Measurements from ENCODE around the gene ZNFX1.

The ZNFX1 gene

GRCh38 chr20:49292010-49292409 is 14.2 kb upstream of the ZNFX1 start:
- DNase-seq (ENCODE audit: low spot score), result no peak

GRCh38 chr20:49291200-49291599 is 13.3 kb upstream of the ZNFX1 start:
- DNase-seq (ENCODE audit: low spot score), result no peak

DNA sequence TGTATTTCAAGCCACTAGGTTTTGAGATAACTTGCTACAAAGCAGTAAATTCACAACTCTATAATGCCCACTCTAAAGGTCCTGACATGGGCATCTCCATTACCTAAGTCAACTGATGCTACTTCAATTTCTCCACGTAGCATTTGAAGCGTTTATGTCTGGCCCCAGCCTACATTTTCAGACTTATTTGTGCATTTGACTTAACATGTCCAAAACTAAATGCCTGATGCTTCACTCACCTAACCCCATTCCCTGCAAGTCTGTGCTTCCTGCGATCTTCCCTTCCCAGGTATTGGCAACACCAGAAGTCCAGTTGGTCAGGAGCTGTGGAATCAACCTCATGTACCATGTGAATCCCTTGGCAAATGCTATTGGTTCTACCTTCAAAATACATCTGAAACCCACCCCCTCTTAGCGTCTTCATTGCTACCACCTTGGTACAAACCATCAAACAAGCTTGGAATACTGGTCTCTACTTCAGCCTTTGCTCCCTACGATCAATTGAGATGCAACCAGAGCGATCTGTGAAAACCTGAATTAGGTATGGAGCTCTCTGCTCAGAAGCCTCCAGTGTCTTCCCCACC is 12.8 kb upstream of the ZNFX1 start:
- DNase-seq (ENCODE audit: low spot score), result no peak

DNA sequence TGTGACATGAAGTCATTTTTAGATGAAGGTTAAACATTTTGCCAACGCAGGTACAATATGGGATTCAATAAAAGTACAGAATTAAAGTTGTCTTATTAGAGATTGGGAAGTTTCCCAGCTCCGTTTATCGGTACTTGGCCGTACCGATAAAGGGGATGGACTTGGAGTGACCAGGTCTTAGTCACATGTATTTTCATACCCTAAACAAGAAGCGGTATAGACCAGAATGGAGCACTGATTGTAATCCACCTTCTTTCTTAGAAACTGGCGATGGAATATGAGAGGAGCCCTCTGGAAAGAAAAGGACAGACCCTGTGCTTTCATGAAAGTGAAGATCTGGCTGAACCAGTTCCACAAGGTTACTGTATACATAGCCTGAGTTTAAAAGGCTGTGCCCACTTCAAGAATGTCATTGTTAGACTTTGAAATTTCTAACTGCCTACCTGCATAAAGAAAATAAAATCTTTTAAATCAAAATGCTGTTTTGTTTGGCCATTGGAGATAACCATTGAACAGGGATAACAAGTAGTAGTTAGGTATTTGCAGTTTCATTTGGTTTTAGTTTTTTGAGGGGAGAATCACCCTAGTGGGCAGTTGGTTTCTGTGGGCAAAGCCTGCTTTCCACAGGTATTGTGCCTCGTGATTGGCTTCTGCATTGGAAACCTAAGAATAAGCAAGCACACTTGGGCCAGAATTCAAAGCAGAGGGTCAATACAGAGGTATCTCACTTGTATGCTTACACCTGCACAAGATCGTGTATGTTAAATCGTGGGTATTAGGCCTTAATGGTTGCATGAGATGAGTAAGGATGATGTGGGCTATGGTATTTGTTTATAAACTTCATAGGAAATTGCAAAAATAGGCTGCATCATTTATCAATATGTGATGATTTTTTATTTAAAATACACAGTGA is 11.2 kb upstream of the ZNFX1 start:
- DNase-seq (ENCODE audit: low spot score), result no peak

DNA sequence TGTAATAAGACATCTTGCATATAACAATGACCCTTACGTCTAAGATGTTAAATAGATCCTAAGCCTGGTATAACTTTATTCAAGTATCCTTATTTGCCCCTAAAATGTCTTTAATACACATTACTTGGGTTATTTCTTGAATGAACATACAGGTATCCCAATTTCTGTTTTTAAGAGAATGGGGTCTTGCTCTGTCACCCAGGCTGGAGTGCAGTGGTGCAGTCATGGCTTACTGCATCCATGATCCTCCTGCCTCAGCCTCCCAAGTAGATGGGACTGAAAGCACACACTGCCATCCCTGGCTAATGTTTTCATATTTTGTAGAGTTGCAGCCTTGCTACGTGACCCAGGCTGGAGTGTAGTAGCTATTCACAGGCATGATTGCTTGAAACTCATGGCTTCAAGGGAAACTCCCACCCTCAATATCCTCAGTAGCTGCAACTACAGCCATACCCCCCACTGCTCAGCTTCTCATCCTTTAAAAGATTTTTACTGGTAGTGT is 10.4 kb upstream of the ZNFX1 start:
- DNase-seq (ENCODE audit: low spot score), result no peak

DNA sequence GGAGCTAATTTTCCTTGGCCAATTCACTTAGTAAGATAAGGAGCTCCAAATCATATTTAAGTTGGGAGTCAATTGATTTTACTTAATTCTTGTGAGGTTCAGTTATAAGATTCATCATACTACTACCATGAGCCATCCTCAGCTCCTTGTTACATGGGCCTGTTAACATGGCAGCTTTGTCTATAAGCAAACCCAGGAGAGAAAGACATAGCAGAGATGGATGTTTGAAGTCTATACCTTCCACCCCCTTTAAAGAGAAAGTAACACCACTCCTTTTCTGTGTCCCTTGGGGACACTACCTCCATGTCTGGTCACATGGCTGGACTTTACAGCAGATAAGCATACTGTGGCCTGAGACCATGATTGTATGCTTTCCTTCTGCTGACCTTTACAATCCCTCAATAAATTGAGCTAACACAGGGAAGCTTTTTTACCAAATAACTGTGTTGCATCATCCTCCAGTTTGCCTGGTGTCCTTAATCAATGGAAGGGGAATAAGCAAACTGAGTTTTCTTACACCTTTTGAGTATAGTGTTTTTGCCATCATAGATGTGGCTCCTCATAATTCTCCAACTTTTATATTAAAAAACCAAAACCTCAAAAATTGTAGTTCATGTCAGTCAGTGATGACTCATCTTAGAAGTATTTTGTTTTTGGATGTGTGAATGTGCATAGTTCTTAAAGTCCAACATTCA is 9.8 kb upstream of the ZNFX1 start:
- no peak for DNase-seq (ENCODE audit: low spot score)

GRCh38 chr20:49286689-49287551 is 9.1 kb upstream of the ZNFX1 start:
- no peak for DNase-seq (ENCODE audit: low spot score)

DNA sequence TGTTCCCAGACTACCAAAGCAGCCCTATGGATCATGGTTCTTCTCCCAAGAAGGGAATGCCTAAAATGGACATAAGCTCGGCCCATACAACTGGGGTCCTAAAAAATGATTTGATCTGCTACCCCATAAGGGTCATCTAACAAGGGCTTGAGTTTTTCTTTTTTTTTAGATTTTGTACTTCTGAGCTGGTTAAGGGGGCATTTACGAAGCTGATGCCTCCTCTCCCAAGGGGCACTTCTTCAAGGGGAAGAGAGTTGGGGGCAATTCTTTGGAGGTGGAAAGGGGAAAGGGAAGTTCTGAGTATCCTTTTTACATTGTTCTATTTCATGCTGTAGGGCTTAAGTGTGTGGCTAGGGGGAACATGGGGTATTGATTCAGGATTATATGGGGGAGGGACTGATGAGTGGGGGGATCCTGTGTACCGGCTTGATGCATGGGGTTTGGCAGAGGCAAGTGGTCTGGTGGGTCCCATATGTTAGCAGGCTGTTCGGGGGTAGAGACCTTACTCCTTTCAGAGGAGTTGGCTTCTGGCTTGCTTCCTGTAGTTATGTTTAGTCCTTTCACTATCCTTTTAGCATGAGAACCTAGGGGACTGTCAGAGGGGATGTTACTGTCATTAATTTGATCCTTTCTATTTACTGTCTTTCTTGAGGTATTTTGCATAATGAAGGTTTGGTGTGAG is 8.1 kb upstream of the ZNFX1 start:
- DNase-seq (ENCODE audit: low spot score), result no peak

GRCh38 chr20:49285233-49285668 is 7.4 kb upstream of the ZNFX1 start:
- DNase-seq (ENCODE audit: low spot score), result no peak

GRCh38 chr20:49284818-49285217 is 7.0 kb upstream of the ZNFX1 start:
- DNase-seq (ENCODE audit: low spot score), result no peak

GRCh38 chr20:49283703-49284625 is 6.1 kb upstream of the ZNFX1 start:
- DNase-seq (ENCODE audit: low spot score), result no peak

- no peak for DNase-seq (ENCODE audit: low spot score)
These were observed 5.4 kb upstream of the ZNFX1 start for GRCh38 chr20:49283176-49283702.

- no peak for DNase-seq (ENCODE audit: low spot score)
These were observed 4.8 kb upstream of the ZNFX1 start for GRCh38 chr20:49282584-49283171.

DNA sequence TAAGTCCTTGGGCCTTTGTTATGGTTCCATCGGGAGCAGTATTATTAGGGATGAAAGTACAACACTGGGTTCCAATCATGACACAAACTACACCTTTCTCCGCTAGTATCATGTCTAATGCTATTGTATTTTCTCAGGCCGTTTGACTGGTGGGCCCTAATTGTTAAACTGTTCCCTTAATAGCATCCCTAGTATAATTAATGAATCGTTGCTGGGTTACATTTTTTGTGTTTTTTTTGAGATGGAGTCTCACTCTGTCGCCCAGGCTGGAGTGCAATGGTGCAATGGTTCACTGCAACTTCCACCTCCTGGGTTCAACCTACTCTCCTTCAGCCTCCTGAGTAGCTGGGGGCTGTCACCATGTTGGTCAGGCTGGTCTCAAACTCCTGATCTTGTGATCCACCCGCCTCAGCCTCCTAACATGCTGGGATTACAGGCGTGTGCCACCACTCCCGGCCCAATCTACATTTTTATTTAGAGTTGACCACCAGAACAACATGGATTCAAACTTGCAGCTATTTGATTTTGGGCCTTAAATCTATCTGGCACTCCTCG is 4.1 kb upstream of the ZNFX1 start:
- no peak for DNase-seq (ENCODE audit: low spot score)

- DNase-seq (ENCODE audit: low spot score), result peak; percentile 28
These were observed 3.4 kb upstream of the ZNFX1 start for GRCh38 chr20:49281059-49281912.

GRCh38 chr20:49280463-49281058 is 2.7 kb upstream of the ZNFX1 start:
- no peak for DNase-seq (ENCODE audit: low spot score)

DNA sequence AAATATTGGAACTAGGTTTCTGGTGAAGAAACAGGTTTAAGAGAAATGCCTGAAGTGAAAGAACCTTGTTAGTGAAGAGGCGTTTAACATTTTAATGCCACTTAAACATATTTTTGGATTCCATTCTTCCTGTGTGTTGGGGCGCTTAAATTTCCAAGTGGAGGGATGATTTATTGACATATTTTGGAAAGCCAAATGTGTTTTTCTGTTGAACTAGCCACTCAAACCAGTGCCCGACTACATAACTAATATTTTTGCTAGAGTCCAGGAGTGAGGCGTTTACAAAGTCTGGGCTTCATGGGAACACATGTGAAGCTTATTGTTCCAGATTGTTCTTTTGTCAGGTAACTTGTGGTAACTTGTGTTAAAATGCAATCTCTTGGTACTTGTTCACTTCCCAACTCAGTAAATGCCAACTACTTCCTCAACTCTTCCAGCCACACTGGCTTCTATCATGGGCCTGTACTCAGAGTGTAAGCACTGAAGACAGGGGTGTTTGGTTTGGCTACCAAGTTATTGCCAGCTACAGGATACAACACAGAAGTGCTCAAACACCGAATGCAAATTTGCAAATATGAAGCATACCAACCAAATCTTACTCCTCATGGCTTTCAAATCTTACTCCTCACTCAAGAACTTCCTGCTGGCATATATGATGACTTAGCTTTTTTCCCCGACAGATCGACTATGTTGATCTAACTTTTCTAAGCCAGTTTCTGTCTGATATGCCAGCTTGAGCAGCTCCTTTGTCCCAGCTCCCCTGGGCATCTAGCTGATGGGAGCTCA is 2.0 kb upstream of the ZNFX1 start:
- DNase-seq (ENCODE audit: low spot score), result no peak
